Measurements from ENCODE around the gene GLT6D1.

The GLT6D1 gene

DNA sequence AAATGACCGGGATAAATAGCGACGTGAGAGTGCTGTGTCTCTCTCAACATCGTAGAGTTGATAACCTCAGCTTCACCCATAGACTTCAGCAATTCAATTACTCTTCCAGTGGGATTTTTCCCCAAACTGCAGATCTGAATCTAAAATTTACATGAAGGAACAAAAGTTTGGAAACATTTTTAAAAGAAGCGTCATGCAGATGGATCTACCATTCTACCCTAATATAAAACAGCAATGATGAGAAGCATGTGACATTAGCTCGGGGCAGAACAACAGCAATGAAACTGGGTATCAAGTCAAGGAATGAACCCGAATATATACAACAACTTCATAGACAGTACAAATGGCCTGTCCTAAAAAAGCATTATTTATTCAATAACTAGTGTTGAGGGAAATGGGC lies 18.8 kb downstream of the GLT6D1 start:
- no peak for DNase-seq

DNA sequence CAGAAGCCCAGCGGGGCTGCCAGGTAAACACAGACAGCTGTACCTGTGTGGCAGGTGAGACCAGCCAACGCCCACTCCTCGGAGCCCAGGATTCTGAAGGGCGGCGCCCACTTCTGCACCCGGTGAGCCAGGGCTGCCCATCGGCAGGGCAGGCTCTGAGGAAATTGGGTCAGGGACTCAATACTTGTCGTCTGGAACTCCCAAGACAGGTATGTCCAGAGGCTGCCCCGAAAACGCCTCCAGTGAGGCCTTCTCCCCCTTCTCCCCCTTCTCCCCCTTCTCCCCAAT lies 19.8 kb downstream of the GLT6D1 start:
- DNase-seq = no peak

DNA sequence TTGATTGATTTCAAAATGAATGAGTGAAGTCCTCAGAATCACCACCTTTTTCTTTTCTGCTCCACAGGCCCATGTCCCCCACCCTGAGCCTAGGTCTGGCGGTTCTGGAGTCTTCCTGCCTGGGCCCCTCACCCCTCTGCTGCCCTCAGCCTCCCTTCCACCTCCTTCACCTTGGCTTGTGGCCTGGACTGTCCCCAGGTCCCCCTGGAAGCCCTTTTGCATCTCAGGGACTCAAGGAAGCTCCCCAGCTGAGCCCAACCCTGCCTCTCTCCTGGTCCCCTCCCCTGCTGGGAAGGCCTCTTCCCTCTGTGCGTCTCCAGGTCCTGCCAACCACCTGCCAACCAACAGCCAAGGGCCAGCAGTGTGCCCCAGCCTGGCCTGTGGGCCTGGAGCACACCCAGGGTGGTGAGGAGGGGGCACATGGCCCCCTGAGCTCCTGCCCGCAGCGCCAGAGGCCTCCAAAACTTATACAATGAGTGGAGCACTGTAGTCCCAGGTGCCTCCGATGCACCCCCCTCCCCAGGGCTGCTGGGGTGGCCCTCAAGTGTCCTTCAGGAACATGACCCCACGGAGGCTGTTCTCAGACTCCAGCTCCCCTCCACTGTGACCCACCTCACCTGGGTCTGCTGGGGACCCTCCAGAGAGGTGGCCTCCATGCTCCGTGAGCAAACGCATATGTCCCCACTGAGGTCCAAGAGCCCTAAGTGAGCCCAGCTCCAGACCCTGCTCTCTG lies 20.3 kb downstream of the GLT6D1 start:
- DNase-seq = no peak

DNA sequence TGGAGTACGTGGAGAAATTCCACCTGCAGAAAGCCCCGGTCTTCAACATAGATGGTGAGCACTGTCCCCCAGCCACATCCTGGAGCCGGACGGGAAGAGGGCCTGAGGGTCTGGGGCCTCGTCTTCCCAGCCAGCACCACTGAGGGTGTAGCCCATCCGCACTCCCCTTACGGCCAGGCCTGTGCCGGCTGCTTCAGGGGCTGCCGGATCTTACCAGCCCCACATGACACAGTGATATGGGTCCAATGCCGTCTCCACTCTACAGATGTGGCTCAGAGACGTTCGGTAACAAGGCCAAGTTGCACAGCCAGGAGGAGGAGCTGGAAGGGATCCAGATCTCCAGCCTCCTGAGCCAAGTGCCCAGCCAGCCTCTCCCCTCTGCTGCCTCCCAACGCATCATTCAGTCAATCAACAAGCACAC lies 21.3 kb downstream of the GLT6D1 start:
- no peak for DNase-seq

DNA sequence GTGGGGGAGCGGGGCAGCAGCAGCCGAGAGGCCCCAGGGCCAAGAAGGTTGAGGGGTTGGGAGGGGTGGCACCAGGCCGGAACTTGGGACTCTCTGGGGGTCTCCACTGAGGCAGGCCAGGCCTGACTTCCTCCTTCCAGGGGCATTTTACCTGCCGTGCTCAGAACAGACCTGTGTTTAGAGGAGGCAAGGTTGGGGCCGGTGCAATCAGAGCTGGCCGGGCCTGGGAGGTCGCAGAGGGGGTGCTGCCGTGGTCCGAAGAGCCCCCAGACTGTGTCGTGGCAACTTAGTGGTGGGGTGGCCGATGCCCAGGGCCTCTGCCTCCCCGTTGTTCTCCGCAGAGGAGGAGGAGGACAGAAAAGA lies 21.8 kb downstream of the GLT6D1 start:
- DNase-seq = no peak

DNA sequence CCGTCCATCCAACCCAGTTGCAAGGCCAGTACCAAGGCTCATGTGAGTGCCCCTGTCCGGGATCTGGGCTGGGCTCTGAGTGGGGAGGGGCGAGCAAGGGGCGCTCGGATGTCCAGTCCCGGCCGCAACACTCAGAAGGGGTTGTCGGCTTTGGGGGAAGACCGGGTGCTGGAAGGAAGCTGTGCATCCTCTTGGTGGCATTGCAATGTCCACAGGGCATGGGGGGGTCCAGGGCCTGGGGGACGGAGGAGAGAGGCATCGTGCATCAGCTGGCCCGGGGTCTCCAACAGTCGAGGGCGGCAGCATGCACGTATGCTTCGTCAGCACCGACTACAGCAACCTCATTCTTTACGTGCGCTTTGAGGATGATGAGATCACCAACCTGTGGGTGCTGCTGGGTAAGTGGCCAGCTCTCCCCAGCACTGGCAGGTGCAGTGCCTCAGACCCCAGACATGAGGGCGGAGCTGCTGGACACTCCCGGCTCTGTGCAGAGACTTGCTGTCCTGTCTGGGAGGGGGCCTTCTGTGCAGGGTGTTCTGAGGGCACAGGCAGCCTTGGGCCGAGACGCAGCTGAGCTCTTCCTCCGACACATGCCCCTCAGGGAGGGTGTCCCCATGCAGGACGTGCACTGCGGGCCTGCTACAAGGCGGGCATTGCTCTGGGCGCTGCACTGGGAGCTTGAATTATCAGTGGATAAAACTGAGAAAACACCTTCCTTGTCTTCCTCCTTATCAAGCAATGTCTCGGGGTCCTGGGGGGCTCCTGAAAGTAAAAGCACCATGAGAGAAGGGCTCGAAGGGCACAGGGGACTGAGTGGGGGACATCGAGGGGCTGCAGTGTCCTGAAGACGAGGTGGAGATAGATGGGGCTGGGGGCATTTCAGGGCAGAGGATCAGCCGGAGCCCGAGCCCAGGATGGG lies 22.5 kb downstream of the GLT6D1 start:
- DNase-seq = no peak

DNA sequence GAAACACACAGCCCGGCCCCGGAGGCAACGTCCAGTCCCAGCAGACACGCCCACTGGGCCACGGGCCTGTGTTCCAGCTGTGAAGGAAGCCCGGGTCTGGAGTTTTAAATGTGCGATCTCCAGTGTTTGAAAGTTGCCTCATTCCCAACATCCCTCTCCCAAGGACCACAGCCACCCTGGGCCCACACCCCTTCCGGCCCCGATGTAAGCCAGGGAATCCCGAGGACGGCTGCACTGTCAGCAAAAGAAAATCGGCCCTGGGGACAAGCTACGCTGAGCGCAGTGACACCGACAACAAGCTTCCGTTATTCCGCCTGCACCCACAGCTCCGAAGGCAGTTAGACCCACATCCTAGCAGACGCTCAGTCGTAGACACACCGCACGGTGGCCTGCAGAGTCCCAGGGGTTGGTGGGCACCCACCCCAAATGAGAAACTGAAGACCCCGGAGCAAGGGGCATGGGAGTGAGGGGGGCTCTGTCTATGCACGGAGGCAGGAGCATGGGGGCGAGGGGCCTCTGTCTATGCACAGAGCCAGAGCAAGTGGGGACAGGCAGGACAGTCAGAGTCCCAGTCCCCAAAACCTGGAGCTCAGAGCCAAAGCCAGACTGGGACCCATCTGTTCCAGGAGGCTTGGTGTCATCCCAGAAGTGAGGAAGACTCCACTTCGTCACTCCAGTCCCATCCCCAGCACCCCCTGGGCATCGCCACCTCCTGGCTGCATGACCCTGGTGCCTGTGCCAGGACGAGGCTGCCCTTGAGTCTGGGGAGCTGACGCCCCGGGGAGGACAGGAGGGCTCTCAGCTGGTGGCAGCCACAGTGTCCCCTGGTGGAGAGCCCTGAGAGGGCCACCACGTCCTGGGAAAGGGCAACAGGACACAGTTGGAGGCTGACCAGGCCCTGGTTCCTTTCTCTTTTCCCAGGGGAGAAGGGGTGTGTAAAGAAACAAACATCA lies 23.4 kb downstream of the GLT6D1 start:
- DNase-seq = no peak

DNA sequence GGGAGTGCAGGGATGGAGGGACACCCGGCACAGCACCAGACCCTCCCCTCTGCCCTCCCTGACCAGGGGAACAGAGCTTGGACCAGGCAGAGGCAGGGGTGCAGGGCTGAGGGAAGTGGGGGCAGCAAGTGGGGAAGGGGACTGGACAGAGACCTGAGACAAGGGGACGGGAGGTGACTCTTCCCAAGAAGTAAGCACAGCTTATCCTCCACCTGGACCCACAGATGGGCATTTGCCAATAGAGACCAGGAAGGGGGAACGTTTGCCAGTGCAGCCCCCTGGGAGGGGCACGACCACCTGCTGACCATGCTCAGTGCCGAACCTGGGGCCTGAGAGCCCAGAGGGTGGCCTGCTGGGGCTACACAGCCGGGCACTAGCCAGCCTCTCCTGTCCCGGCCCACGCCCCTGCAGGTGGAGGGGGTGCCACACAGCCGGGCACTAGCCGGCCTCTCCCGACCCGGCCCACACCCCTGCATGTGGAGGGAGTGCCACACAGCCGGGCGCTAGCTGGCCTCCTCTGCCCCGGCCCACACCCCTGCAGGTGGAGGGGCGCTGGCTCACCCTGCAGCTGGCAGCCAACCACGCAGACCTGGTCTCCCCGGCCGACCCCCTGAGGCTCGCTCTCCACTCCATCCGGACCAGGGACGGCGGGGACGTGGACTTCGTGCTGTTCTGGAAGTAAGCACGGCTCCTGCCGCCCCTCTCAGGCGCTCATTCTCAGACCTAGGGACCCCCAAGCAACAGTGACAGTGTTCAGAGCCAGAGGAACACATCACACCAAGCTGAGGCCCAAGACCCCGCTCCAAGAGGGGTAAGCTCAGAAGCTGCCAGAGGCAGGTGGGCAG lies 24.3 kb downstream of the GLT6D1 start:
- no peak for DNase-seq

DNA sequence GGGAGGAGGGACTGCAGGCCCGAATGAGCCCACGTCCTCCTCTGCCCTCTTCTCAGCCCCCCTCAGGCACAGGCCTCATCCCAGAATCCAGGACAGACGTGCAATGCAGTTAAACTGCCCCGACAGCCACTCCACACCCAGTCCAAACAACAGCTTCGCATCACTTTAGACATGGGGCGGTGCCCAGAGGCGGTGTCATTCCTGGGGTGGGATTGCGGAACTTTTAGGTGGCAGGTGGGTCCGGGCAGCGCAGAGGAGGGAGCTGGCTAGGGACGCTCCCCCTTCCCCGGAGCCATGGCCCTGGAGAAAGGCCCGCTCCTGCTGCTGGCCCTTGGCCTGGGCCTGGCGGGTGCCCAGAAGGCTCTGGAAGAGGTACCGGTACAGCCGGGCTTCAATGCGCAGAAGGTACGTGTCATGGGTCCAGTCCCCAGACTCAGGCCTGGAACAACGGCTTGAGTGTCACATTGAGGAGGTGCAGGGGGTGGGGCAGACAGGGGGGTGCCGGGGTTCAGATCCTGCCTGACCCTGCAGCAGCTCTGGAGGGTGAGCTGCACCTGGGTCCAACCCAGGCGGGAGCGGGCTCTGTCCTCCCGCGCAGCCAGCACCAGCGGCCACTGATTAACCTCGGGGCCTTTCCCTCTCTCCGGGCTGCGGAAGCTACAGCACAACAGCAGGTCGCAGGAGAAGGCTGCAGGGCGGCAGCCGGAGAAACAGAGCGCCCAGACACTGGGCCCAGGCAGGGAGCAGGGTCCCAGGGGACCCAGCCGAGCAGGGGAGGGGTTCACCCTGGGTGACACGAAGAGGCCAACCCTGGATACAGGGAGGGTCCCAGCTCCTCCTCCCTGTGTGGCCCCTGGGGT lies 25.2 kb downstream of the GLT6D1 start:
- DNase-seq = no peak

DNA sequence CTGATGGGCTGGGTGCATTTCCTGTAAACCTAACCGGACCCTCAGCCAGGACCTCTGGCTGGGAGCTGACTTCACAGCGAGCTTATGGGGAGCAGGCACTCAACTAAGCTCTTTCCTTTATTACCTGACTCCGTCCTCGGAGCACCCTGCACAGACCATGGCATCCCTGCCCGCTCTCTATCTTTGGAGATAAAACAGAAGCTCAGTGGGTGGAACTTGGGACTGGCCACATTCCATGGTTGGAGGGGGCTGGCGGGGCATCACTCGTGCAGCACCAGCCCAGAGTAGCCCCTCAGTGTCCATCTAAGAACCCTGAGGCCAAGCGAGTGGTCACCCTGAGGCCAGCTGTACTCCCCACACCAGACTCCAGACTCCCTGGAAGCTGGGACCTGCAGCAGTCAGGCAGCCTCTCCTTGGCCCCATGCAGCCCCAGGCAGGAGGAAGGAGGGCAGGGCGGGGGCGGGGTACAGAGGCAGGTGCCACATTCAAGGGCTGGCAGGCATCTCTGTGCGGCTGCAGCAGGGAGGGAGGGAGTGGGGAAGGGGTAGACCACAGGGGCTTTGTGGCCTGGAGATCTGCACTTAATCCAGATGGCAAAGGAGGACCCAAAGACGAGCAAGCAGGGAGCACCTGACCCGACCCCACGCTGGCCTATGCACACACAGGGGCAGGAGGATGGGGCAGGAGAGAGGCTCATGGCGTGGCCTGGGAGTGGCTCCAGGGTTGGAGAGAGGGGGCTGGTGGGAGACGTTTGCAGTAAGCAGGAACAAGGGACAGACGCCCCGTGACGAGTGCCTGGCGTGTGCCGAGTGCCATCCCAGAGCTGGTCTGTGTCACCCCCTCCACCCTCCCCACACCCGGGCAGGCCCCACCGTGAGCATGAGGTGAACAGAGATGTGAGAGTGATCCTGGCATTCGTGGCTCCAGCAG lies 26.1 kb downstream of the GLT6D1 start:
- DNase-seq = no peak

DNA sequence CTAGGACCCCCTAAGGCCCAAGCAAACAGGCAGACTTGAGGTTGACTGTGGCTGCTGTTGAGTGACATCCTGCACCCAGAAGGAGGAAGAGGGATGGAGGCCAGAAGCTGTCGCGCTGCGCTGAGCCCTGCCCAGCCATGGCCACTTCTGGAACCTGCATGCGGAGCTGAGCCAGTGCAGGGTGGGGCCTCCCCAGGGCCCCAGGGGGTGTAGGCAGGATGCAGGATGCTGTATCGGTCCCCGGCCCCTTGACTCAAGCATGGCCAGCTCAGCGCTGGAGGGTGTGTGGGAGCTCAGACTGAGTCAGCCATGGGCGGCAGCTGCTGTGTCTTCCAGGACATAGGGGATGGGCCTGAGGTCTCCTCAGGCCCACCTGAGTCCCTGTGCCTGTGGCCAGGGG lies 26.9 kb downstream of the GLT6D1 start:
- DNase-seq = no peak

DNA sequence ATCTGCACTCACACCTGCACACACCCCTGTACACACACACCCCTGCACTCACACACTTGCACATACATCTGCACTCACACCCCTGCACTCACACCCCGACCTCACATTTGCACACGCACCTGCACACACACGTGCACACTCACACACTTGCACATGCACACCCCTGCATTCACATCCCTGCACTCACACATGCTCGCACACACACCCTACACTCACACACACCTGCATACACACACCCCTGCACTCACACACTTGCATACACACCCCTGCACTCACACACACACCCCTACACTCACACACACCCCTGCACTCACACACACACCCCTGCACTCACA lies 27.5 kb downstream of the GLT6D1 start:
- DNase-seq = no peak

DNA sequence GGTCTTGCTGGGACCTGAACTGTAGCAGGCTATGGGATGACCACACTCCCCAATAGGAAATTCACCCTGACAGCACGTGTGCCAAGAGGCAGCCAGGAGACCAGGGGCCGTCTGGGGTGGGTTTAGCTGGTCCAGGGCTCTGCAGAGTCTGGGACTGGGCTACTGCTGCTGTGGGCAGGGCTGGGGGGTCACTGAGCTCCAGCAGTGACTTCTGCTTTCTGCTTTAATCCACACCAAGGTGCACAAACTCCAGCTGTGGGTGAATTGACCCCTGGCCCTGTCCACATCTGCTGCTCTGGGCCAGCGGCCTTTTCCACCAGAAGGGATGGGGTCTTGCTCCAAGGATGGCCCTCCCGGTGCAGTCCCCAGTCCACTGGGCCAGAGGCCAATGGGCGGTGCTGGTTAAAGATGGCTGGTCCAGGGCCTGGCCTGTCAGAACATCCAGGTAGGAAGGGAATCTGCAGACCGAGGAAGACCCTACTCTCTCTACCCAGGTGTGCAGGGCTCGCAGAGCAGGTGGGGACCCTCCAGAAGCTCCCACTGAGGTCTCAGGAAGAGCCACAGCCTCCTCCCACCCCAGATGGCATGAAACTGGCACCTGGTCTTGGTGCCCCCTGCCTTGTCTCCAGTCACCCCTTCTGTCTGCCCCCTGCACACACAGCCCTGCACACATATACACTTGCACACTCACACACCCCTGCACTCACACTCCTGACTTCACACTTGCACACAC lies 28.0 kb downstream of the GLT6D1 start:
- DNase-seq = no peak

DNA sequence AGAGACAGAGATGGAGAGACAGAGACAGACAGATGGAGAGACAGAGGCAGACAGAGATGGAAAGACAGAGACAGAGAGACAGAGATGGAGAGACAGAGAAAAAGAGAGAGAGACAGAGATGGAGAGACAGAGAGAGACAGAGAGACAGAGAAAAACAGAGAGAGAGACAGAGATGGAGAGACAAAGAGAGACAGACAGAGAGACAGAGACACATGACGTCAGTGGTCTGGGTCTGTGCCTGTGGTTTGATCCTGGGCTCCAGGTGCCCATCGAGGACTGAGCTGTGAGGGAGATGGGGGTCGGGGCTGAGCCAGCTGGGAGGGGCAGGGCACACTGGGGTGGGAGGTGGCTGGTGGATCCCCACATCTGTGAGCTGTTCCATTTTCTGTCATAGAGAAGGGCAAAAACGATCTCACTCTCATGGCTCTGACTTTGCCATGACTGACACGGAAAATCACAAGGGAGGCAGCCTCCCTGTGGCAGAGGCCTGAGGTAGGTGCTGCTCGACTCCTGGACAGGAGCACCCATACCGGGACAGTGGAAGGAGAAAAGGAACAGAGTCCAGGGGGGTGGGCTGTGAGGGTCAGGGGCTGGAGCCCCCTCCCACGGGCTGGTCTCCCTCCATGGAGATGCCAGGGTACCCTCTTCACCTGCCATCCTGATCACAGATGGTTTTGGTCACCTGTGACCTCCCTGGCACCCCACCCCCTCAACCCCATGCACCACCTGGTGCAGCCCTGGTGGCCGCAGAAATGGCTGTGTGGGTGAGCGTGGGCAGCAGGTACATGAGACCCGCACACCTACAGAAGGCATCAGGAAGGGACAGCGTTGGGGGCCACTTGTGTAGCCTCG lies 28.8 kb downstream of the GLT6D1 start:
- DNase-seq = no peak

DNA sequence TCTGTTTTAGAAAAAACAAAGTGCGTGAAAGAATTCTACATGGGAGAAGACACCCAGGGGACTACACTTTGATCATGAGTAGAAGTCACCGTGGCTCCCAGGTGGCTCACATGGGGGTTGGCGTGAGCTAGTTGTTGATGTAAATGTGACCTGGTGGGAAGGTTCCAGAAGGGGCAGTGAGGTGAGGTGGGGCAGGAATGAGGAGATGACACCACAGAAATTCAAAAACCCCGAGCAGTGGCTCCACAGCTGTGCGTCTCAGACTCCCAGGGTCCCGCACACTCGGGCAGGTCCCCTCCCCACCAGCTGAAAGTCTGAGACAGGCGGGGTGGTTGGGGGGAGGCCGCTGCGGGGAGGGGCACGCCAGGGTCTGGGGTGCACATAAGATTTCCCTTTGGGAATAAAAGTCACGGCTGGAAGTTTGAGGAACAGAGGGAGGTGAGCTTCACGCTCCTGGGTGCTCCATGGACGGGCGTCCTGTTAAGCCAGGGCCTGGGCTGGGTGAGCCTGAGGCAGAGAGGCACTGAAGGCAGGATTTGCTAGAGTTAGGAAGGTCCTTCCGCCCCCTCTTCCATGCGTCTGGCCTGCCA lies 29.9 kb downstream of the GLT6D1 start:
- no peak for DNase-seq

DNA sequence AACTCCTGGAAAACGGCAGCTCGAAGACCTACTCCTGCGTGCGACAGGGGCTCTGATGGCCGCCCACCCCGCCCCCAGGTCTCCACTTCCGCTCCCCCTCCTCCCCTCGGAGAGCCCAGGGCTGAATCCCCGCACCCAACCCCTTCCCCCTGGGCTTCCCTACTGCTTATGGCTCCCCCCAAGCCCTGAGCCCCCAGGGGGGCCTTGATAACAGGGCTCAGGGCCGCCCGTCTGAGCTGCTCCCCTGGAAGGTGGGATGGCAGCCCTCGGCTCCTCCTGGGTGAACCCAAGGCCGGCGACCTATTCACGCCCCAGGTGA lies 30.4 kb downstream of the GLT6D1 start:
- no peak for DNase-seq

DNA sequence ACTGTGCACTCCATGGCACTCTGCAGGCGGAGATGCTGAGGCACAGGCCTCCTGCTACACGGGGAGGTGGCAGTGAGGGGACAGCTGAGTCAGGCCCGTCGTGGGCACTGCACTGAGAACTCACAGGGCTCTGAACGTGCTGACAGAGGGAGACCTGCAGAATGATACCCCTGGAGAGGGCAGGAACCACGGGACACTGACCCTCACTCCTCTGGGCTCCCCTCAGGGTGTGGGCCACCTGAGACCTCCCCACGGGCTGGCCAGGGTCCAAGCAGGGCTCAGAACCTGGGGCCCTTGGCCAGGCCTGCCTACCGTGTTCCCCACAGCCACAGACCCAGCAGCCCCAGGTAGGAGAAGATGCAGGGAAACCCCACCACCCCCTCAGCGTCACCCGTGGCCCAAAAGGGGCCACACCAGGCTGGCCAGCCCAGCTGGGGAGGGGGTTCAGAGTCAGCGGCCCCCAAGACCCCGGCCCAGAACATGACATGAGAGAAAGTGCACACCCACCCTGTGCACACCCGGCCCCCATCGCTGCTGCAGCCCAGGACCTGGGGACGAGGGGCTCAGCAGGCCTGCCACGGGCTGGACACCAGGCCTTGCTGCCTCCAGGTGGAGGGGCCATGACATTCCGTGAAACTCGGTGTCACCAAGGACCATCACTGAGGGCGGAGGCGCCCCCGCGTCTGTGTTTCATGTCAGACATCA lies 30.9 kb downstream of the GLT6D1 start:
- DNase-seq = no peak
